Activated naive CD8-positive, alpha-beta T cell treated with anti-CD3 and anti-CD28 coated beads, Interleukin-2, amount 50 U/mL, for 16 hours (primary cell): ENCODE results near the gene CETN3.

Source experiments
- DNase-seq: peaks from one replicate; pipeline ENCODE4 v3.0.0-alpha.2; 2020; ENCODE audit warnings: low read depth, low spot score

CETN3 gene

DNA sequence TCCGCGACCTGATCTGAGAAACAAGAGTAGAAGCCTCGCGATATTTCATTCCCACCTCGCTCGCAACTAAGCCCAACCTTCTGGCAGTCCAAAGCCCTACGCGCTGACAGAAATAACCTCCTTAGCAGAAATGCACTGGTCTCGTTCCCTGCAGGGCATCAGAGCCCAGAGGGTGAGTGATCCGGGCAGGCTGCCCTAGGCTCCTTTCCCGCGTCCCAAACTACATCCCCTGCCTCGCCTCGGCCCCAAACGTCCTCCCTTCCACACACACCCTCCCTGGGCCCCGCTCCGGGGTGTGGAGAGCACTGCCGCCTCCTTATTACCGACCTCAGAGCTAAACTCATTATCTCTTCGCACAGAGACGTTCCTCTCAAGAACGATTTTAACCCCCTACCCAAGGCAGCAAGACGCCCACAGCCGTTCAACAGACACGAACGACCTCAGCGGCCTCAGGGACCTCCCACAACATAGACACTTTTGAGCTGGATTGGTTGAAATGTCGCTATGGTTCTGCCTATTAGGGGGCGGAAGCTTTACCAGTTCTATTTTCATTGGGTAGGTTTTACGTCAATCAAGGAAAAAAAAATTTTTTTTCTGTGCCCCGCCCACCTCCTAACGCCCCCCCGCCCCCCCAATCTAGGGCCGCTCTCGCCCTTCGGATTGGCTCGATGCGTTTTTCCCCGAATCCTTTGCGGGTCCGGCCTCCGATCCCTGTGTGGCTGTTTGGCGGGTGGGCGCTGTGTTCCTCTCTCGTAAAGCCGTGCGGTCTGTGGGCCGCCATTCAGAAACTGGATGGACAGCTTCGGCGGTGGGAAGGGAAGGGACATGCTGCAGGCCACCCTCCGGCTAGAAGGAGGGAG is at the start of gene CETN3:
Gene CETN3, minus strand, starts transcription at position 439 of the 860 bp plus-strand sequence. Its CDS starts 95 bp downstream, at position 344.
- peak; percentile 78 for DNase-seq

GRCh38 chr5:90446961-90447360 is 37.4 kb upstream of the CETN3 start:
- DNase-seq = no peak

DNA sequence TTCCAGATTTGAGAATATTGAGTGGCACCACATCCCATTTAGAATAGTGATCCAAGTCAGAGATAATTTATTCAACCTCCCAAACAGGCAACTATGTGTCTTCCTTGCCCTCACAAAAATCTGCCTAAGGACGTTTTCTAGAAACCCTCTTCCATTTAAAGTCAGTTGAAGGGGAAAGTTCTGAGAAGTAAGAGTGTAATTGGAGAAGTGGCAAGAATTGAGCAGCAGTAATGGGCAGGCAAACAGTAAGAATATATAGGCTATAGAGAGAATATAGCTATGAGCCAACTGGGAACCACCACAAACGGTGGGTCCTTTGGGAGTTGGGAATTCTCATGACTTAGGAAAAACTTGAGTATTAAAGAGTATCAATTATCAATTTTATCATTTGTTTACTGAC is 31.1 kb upstream of the CETN3 start:
- DNase-seq = no peak

GRCh38 chr5:90438100-90438499 is 28.5 kb upstream of the CETN3 start:
- DNase-seq = no peak

DNA sequence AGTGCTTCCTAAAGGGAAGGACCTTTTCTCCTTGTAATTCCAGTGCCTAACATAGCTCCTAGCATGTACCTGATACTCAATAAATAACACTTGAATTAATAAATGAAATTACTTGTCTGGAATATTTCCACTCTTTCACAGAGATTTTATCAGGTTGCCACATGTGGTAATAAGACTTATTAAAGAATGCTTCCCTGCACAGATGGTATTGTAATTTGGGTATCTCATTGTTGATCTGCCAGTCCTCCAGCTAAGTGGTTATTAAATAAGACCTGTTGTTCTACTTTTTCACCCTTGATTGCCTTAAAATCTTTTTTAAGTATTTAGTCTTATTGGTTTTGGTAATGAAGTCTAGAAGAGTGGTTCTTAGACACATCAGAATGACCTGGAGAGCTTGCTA is 28.1 kb upstream of the CETN3 start:
- DNase-seq = no peak

DNA sequence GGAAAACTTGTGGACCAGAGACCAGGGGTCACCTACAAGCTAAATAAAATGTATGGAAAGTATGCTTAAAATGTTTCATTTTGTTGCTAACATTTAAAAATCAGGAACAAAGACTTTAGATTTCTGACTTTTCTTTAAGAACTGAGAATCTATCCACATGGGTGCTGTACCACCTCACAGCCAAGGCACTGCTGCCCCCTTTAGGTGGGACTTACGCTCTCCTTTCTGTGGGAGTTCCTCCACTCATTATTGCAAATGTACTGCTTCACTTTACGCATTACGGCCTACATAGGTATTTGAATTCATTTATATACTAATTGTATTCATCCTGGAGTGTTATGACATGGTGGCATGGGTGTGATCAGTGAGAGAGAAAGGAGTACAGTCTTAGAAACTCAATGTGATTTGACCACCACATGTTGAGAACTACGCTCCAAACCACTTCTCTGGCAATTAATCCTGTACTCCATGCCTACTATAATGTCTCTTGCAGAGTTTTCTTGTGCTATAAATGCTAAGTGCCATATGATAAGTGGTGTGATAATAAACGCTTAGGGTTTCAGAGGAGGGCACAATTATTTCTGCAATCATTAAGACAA is 24.7 kb upstream of the CETN3 start:
- peak; percentile 9 for DNase-seq

GRCh38 chr5:90424245-90424644 is 14.7 kb upstream of the CETN3 start:
- no peak for DNase-seq

DNA sequence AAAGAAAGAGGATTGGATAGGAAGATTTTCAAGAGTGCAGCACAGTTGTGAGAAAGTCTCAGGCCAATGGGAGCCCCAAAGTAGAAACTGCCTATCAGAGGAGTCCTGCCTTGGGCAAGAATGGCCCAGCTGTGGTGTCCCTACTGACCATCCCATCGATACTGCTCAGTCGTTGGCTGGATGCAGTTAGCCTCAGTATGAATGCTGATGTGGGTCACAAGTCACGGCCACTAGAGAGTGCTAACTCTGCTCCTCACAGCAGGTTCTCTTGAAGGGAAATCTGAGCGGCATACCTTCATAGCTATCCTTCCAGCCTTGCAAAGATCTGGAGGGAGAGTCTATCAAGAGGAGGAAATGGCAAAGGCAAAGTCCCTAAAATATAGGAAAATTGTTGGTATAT is 11.6 kb upstream of the CETN3 start:
- no peak for DNase-seq

- DNase-seq = no peak
Observed at GRCh38 chr5:90418214-90418613, 8.7 kb upstream of the CETN3 start.

DNA sequence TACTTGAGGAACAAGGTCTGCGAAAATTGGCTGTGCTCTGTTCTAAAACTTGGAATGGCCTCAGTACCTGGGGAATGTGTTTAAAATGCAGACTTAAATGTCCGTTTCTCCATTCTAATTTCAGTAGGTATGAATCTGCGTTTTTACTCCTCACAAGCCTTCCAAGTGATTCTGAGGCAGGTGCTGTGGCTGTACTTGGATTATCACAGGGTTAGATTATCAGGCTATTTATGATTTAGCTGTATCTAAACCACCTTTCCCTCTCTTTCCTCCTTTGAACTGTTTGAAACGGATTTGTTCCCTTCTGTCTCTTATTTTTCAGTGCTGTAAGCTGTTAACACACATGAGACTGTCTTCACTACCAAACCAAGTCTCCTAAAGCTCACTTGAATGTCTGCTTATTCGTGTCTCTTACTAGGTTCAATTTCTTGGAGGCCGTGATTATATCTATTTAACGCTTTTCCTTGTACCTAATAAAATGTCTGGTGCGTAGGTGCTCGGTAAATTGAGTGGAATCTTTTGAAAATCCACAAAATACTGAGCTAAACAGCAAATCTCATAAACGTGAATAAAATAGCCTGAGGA is 714 bp upstream of the CETN3 start:
- DNase-seq = no peak

DNA sequence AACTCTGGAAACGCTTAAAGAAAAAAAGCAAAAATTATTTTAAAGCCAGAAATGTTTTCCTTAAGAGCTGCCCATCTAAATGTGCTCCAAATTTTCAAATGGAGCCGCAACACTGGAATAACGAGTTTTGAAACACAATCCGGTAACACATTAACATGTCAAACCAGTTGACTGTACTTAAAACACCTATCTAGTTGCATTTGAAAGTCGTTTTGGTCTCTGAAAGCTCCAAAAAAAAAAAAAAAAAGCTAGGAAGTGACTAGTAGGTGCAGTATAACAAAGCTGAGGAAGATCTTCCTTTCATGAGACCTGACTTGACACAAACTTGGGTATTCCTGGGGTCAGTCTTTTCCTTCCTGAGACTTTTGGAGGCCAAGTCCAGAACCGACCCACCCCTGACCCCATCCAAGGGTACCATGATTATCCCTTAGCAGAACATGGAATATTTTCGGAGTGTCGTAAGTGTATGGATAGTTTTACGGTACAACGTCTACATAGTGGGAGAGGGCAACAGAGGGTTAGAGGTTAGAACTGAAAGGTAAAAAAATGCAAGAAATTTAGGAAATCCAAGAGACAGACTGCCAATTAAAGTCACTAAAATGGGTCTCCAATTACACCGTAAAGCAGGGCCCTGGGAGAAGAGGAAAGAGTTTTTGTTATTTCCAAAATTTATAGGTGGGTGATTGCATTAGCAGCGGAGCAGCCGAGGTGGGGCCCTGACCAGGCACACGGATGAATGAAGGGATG is 812 bp downstream of the CETN3 start:
- DNase-seq = no peak

- DNase-seq = no peak
Observed at GRCh38 chr5:90406466-90406865, 3.1 kb downstream of the CETN3 start.

DNA sequence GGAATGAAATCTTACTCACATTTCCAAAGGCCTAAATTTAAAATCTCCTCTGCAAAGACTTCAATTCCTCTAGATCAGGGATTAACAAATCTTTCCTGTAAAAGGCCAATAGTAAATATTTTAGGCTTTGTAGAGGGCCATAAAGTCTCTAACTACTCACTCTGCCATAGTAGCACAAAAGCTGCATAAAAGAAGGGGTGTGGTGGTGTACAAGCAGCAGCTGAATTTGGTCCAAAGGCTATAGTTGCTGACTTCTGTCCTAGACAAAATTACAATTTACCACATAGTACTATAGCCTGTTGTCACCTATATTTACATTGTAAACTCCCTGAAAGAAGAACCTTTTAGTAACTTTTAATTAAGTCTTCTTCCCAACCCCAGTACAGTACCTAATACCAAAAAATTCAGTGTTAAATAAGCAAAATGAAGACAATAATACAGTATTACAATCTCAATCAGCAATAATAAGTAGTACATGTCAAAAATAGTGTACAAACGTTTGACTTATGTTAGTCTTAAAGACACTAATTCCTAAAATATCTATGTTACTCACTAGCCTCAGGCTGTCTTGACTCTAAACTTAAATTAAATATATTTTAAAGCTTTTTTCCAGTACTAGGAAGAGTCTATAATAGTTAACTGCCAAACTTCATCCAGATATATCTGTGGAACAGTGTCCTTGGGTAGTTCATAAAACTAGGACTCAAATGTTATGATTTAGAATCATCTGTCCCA is 6.9 kb downstream of the CETN3 start:
- DNase-seq = no peak

GRCh38 chr5:90399251-90399650 is 10.3 kb downstream of the CETN3 start:
- no peak for DNase-seq

DNA sequence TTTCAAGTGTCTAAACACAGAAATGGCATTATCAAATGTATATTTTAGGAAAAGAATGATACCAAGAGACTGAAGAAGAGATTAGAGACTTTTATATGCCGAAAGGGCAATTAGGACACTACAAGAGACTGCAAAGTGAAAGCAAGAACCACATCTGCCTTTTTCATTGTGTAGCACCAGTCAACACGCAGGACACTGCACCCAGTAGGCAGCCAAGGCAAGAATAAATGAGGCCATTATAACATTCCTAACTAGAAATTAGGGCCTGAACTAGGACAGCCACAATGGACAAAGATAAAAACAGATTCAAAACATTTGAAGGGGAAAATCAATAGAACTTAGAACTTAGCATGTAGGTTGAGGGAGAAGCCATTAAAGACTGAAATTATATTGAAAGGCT is 10.8 kb downstream of the CETN3 start:
- no peak for DNase-seq

DNA sequence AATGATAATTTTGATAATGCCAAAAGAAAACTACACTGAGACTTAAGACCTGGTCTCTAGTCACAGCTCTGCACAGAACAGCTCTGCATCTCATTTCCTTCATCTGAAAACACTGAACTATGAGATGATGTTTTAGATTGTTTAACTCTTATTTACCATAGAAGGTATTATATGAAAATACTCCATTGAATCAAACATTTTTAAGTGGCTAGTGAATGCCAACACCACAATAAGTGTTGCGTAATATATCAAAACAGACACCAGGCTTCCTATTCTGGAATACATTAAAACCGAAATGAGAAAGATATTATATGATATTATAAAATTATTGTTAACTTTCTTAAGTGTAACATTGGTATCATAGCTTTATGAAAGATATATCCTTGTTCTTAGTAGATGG is 14.6 kb downstream of the CETN3 start:
- no peak for DNase-seq

DNA sequence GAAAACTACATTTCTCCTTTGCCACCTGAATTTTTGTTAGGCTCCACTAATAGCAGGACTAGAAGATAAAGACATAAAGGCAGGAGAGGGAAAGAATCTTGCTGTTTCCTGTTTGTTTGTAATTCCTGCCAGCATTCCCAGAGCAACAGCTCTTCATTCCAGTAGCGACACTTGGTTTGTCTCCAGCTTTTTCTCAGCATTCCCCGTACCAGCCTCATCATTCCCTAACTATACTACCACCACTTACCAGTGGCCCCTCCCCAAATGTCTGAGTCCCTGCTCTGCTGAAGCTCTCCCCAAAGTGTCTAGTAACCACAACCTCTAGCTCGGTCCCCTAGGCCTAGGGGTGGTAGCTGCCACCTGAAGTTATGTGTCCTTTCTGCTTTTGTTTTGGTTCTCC is 18.6 kb downstream of the CETN3 start:
- DNase-seq = no peak

- no peak for DNase-seq
Observed at GRCh38 chr5:90390326-90390725, 19.2 kb downstream of the CETN3 start.

DNA sequence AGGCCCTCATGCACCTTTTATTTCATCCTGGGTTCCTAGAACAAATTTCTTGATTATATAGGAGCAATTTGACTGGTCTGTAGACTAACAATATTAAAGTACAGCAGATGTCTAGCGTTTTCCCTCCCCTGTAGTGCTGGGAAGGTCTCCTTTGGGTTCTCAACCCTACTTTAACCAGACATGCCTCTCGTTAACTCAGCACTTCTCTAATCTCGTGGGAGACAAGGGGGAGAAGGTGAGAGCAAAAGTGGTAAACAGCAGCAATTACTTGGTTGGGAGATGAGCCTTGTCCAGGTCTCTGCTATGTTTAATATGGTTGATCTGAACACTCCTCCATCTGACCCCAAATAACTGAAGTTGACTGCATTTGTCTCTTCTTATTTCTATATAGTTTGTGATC is 22.0 kb downstream of the CETN3 start:
- no peak for DNase-seq

GRCh38 chr5:90386099-90386710 is 23.4 kb downstream of the CETN3 start:
- DNase-seq = no peak

GRCh38 chr5:90384389-90384788 is 25.2 kb downstream of the CETN3 start:
- no peak for DNase-seq
